AG20443 (cell line): ENCODE data around the gene TMEM120B.

ENCODE experiments used
- DNase-seq: peaks from one replicate; pipeline ENCODE4 v3.0.0; 2012; ENCODE audit warnings: low spot score, mixed read lengths

TMEM120B gene

GRCh38 chr12:121819212-121819949, 106.8 kb downstream of the TMEM120B start:
- no peak for DNase-seq

DNA sequence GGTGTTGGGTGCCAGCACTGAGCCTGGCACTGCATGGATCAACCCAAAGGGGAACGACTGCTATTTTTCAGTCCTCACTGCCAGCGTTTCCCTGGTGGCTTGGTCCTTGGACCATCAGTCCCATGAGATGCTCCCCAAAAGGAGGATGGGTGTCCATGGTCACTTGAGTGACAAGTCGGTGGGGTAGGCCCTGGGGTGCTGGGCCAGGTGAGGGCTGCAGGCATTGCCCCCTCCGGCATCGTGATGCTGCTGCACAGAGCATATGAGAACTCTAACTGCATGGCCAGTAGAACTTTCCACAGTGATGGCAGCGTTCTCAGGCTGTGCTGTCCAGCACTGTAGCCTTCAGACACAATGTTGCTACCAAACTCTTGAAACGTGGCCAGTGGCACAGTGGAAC, 107.5 kb downstream of the TMEM120B start:
- DNase-seq = no peak

- no peak for DNase-seq
Observed at GRCh38 chr12:121822393-121823100, 110.0 kb downstream of the TMEM120B start.

DNA sequence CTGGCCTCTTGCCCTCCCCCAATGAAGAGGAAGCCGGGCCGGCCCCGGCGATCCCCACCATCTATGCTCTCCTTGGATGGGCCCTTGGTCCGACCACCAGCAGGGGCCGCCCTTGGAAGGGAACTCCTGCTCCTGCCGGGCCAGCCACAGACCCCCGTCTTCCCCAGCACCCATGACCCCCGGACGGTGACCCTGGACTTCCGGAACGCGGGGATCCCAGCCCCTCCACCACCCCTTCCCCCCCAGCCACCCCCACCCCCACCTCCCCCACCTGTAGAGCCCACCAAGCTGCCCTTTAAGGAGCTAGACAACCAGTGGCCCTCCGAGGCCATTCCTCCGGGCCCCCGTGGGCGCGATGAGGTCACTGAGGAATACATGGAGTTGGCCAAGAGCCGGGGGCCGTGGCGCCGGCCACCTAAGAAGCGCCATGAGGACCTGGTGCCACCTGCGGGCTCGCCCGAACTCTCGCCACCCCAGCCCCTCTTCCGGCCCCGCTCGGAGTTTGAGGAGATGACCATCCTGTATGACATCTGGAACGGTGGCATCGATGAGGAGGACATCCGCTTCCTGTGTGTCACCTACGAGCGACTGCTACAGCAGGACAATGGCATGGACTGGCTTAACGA, 110.7 kb downstream of the TMEM120B start:
- no peak for DNase-seq

GRCh38 chr12:121823727-121824115, 111.2 kb downstream of the TMEM120B start:
- no peak for DNase-seq

GRCh38 chr12:121825041-121825523, 112.5 kb downstream of the TMEM120B start:
- DNase-seq = no peak

- DNase-seq = no peak
Observed at GRCh38 chr12:121826318-121827150, 114.0 kb downstream of the TMEM120B start.

- no peak for DNase-seq
Observed at GRCh38 chr12:121827351-121828099, 115.0 kb downstream of the TMEM120B start.

DNA sequence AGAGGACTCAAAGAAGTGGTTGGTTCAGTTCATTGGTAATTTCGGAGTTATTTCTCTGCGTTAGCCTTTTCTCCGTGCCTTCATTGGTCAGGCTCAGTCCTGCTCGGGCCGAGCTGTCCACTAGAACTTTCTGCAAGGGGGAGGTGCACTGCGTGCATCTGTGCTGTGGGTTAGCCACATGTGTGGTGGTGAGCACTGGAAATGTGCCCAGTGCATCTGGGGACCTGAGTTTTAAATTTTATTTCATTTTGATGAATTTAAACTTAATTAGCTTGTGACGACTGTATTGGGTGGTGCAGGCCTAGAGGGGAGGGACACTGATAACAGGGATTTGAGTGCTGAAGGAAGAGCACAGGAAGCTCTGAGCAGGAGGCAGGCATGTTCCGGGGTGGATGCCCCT, 115.8 kb downstream of the TMEM120B start:
- DNase-seq = no peak

DNA sequence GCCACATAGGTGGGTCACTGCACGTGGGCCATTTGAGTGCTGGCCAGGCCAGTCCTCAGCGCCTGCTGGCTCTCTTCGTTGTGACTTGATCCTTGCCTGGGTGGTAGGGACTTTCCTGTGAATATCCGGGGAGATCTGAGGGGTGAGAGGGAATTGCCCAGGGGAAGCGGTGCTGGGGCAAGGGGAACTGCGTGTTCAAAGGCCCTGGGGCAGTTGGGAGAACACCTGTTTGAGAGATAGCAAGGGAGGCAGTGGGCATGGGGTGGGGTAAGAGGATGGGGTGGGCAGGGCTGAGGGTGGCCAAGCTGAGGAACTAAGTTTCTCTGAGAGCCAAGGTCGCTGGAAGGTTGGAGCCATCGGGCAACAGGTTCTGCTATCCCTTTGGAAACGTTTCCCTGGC, 116.3 kb downstream of the TMEM120B start:
- no peak for DNase-seq

DNA sequence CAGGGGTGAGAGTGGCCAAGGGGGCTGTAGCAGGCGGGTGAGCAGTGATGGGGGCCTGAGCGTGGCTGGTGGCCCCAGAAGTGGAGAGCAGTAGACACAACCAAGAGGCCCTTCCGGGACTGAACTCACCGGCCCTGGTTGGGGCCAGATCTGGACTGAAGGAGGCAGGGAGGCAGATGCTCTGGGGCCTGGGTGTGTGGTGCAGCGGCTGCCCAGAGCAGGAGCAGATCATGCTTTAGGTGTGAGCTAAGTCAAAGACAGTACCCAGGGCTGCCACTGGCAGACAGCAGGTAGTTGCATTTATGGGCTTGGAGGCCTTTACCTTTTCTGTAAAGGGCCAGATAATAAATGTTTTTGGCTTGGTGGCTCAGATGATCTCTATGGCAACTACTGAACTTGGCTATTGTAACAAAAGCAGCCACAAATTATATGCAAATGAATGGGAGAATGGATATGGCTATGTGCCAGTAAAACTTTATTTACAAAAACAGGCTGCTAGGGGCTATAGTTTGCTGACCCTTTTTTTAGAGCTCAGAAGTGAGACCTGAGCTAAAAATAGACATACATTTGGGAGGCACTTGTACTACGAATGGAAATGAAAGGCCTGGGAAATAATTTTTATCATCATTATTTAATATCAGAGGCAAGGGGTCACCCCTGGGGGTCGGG, 116.8 kb downstream of the TMEM120B start:
- no peak for DNase-seq

DNA sequence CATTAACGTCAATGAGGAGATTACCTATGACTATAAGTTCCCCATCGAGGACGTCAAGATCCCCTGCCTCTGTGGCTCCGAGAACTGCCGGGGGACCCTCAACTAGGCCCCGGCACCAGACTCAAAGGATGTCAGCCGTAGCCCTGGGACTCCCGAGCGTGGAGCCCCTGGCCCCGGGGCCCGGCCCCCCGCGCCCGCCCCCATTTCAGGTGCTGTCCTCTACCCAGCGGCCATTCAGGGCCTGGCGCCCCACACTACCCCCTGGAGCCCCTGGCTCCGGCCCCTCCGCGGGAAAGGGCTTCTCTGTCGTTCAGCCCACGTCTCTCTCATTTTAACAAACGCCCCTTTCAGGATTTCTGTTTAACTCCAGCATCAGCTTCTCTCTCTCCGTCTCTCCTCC, 117.6 kb downstream of the TMEM120B start:
- DNase-seq = no peak

- DNase-seq = no peak
Observed at GRCh38 chr12:121830588-121831265, 118.2 kb downstream of the TMEM120B start.
